ENCODE results near the gene ROPN1B.
"Not testable (repeated sequence)": the region's sequence is repeated elsewhere in the genome, so short reads cannot be mapped to it uniquely, and the experiment has no call there.

DNA sequence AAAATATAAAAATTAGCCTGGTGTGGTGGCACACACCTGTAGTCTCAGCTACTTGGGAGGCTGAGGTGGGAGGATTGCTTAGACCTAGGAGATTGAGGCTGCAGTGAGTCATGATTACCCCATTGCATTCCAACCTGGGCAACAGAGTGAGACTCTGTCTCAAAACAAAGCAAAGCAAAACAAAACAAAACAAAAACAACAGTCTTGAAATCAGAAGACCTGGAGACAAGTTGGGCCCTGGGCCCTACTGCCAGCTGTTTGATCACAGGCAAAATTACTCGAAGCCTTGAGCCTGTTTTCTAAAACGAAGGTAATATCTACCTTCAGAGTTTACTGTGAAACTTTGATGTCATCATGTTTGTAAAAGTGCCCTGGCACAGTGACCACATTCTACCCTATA lies 857 bp upstream of the ROPN1B start:
- TF ChIP-seq EZH2 (IDR thresholded peaks at IDR 0.05; ENCODE audit: insufficient read depth, poor library complexity, severe bottlenecking); EZH2phosphoT487 (IDR thresholded peaks at IDR 0.05; ENCODE audit: insufficient read depth, low read depth): not testable (repeated sequence)
